Measurements from ENCODE around the gene ARHGAP18.

The ARHGAP18 gene

DNA sequence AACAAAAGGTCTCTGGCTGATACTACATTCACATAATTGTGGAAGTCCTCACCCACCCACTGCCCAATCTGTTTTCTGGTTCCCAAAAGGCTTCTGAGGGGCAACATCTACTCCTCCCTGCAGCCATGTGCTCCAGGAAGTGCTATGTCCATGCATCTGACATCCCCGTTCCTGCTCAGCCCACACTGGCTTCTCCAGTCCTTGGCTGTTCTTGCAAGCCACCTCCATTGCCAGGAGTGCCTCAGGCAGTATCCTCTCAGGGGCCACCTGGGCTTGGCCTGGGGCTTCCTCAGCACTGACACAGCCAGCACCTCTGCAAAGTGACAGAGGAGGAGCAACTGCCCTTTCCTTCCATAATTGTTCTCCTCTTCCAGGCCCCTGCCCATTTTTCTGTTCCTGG is 18.3 kb downstream of the ARHGAP18 start:
- no peak for DNase-seq (ENCODE audit: low spot score)

DNA sequence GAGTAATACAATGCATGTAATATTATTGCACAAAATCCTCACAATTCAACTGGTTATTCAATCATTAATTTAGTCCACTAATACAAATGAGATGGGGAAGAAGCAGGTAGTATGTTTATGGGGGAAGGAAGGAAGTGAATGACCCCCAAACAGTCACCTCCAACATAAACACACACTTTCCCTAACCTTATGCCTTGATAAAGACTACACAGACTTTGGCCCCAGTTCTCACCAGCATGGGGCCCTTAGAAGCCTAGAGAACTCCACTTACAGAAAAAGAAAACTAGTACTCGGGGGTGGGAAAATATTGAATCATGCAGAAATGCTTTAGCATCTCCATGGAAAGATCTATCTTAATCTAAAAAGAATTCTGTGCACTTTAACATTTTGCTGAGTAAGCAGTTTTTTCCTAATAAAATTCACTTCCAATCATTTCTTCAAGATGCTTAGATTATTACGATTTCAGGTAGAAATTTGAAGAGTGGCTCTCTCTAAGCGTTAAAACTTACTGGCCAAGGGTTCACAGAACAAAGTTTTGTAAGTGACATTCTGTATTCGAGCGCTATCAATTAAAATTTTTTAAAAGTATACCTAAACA is 18.8 kb downstream of the ARHGAP18 start:
- no peak for DNase-seq (ENCODE audit: low spot score)

DNA sequence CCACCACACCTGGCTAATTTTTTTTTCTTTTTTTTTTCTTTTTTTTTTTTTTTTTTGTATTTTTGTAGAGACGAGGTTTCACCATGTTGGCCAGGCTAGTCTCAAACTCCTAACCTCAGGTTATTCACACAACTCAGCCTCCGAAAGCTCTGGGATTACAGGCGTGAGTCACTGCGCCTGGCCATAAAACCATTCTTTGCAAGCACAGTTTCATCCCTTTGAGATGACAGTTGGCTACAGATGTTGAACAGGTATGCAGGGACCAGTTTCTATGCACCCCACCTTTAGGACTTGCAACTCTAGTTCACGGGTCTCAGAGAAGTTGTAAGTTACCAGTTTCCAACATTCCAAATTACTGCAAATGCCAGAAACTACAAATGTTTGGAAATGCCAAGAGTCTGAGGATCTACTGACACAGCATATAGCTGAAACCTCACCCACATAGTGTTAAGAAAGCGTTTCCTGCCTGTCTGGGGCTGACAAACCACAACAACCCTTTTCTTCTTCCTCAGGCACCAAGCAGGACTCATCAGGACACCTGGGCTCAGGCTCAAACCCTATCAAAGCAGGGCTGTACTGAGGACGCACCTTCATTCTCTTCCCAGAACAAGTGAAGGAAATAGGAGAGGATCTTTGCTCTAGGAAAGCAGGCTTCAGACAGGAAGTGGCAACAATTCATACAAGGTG is 22.9 kb downstream of the ARHGAP18 start:
- no peak for DNase-seq (ENCODE audit: low spot score)

DNA sequence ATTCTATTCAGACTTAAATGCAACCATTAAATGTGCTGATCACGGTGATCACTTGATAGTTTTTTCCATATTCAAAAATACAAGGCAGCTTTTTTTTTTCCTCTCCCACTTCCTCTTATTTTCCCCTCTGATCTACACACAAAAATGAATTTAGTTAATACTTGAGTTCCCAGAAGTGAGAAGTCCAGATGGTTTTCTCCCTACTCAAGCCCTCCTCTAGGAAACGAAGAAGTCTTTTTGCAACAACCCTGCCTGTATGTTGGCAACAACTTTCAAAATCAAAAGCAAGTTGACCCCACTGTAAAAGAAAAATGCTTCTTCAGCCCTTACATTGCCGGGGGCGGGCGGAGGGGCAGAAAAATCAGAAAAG is 24.3 kb downstream of the ARHGAP18 start:
- no peak for DNase-seq (ENCODE audit: low spot score)

DNA sequence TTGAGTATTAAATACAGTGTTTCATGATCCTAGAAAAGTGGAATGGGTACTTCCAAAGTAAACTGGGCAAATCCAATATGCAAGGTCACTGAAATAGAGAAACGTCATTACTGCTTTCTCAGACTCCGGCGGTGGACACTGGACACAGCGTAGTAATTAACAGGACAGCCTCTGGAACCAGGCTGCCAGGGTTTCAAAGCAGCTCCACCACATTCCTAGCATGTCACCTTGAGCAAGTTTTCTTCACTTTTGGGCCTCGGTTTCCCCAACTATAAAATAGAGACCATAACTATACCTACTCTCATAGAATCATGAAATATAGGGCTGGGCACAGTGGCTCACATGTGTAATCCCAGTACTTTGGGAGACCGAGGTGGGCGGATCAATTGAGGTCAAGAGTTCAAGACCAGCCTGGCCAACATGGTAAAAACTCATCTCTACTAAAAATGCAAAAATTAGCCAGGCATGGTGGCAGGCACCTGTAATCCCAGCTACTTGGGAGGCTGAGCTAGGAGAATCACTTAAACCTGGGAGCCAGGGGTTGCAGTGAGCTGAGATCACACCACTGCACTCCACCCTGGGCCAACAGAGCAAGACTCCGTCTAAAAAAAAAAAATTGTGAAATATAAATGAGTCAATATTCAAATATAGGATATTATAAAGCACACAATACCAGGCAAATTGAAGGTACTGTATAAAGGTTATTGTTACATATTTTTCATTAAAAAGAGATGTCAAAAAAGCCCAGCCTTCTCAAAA is 24.9 kb downstream of the ARHGAP18 start:
- no peak for DNase-seq (ENCODE audit: low spot score)

DNA sequence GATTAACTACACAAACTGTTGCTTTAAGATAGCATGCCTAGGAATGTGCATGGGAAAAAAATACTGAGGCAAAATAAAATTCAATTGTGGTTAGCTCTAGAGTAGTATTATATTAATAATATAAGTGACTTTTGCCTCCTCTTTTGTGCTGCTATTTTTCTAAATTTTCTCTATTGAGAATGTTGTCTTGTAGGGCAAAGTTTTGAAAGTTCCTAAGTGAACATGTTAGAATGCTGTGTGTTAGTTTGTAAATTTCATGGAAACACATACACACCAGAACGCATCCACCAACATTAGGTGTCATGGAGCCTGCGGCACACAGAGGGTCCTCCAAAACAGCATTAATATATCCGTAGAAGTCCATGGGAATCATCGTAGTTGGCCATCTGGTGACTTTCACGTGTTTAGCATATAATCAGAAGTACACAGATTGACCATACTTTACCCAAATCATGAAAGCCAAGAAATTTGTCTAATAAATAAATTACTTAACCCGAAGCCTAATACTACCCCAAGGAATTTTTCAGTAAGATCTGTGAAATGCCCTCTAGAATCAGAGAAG is 25.6 kb downstream of the ARHGAP18 start:
- no peak for DNase-seq (ENCODE audit: low spot score)

DNA sequence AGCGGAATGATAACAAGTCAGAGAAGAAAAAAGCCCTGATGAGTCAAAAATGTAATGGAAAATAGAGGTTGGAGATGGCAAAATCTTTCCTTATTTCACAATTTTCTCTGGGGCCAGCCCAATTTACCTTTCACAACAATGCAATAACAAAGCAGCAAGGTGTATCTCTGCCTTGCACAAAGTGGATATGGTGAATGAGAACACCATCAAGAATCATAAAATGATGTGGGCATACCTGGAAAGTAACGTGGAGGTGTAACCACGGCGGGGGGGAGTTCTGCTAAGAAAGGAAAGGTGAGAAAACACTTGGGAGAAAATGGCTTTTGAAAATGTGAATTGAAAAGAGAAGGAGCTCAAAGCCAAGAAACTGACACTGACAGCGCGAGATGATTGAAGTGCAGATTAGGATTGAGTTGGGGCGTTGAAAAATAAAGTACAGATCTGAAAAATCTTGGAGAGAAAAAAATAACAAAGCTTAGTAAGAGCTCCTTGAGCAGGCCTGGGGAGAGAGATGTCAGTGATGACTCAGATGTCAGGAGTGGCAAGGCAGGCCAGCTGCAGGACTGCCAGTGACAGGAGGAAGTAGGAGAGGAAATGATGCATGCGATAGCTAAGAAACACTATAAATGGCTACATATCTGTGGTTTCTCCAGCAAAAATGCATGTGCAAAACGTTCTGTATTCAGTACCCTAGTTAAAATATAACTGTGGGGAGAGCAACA is 26.2 kb downstream of the ARHGAP18 start:
- DNase-seq (ENCODE audit: low spot score): peak; percentile 98

DNA sequence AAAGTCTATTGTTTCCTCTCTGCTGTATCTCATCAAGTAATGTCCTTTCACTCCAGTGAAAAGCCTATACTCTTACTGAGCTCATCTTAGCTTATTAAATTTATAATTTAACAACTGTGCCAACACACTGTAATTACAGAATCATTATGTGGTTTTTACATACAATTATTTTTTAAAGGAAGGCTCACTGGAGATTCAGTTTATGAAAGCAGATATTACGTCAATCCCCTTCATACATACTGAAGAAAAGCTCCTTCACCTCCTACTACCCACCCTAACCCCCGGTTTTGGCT is 28.1 kb downstream of the ARHGAP18 start:
- no peak for DNase-seq (ENCODE audit: low spot score)

DNA sequence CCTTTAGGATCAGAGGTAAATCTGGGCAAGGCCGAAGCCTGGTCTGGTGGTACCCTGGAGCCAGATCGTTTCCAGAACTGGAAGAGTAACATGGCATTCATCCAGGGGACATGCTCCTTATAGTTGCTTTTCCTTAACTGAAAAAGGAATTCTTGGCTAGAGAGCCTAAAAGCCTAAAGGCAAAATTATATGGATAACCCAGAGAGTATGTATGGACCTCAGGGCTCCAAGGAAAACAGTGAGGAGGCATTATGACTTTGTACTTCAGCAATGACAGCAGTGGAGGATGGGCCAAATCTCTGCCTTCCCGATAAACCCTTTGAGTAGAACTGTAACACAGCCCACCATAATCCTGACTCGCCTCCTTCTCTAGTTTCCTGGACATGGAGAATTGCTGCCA is 29.3 kb downstream of the ARHGAP18 start:
- no peak for DNase-seq (ENCODE audit: low spot score)

DNA sequence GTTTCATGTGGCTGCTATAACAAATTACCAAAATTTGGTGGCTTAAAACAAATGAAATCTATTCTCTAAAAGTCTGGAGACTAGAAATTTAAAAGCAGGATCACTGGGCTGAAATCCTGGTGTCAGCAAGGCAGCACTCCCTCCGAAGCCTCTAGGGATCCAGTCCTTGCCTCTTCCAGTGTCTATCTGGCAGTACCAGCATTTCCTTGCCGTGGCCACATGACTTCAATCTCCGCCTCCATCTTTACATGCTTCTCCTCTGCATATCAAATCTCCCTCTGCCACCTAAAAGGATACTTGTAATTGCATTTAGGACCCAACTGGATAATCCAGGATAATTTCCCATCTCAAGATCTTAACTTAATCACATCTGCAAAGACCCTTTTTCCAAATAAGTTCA is 30.2 kb downstream of the ARHGAP18 start:
- no peak for DNase-seq (ENCODE audit: low spot score)

DNA sequence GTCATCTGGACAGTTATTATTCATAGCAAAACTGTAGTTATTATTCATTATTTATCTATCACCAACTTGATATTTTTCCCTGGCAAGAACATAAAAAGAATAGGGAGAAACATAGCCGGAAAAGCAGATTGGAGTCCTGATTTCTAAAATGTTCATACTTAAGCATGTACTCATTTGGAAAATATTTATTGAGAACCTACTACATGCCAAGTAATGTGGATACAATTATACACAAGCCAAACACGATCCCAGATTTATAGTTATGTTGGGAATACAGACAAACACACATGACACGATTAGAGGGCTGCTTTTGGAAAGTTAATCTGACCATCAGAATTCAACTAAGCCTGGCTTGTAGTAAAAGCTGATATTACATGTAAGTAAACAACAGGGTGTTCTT is 30.7 kb downstream of the ARHGAP18 start:
- no peak for DNase-seq (ENCODE audit: low spot score)

DNA sequence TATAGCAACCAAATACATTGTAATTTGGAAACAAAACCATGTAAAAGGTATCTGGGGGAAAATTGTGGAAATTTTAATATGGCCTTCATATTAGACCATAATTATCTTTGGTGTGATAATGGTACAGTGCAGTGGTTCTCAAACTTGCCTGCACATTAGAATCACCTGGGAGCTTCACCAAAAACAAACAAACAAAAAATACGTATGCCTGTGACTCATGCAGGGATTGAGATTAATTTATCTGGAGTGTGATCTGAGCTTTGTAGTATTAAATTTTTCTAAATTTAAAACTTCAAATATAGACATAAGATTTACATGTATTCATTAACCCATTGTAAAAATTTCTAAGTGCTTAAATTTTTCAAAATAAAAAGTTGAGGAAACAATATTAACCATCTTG is 31.5 kb downstream of the ARHGAP18 start:
- DNase-seq (ENCODE audit: low spot score): no peak

DNA sequence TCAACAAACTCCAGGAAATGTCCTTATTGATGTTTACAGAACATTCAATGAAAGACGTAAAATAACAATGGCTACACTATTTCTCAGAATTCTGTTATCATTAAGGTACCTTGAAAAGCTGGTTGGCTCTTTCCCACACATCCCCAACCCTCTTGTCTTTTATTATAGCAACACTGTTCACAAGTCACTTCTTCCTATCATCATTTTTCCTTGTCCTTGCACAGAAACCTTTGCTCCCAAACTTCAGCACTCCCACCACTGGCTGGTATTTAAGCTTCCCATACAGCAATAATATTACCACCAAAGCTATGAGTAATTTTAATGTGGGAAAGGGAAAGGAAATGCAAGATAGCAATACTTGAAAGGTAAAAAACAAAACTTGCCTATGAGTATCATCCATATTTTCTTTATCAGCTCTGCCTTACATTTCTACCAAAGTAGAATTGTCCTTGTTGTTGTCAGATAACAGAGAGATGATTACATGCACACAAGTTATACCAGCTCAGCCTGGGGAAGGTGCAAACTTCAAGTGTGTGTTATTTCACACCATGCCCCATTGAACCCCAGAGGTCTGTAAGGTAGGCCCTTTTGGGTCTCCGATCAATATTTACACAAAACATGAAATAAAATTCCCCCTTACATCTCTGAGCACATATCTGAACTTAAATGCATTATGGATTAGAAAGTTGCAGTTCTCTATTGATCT is 32.2 kb downstream of the ARHGAP18 start:
- no peak for DNase-seq (ENCODE audit: low spot score)

DNA sequence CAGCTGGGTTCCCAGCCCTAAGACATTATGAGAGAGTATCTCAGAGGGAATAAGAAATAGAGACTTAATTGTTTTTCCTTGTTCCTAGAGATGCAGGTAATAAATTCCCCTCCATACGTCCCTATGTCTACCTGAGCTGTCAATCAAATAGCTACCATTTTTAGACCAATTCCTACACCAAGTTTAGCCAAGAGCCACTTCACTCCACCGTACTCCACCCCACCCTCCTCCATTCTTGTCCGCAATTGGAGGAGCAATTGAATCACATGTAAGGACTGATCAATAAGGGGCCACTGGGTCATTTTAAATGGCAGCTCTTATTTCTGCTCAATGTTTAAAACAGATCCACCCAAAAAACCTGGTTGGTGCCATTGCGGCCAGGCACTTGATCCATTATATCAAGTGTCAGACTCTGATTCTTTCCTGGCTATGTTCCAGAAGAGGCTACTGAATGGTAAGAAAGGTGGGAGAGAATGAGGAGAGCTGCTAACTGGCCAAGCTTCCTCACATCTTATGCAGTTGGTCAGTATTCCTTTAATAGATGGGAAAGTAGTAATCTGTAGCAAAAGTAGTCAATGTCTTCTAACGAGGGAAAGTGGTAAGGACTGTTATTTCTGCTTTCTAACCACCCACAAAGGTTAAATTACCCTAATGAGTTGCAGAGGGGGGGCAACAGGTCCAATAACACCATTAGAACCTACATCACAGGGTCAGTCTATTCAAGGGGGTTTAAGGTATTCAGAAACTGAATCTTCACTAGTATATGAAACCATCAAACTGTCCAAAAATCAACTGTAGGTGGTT is 34.1 kb downstream of the ARHGAP18 start:
- no peak for DNase-seq (ENCODE audit: low spot score)

DNA sequence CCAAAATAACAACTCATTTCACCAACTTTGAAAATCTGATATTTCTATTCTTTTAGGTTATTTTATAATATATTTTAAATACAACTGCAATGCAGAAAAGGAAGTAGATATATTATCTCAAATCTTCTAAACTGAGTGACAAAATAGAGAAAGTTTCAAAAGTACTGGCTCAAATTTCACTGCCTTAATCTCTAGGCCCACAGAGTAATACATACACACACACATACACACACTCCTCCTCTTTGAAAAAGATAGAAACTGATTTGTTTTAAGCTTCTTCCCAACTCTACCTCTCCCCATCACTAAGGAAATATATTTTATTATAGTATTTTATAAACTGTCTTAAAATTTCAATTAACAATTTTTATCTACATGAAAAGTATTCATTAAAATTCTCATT is 36.2 kb downstream of the ARHGAP18 start:
- no peak for DNase-seq (ENCODE audit: low spot score)

DNA sequence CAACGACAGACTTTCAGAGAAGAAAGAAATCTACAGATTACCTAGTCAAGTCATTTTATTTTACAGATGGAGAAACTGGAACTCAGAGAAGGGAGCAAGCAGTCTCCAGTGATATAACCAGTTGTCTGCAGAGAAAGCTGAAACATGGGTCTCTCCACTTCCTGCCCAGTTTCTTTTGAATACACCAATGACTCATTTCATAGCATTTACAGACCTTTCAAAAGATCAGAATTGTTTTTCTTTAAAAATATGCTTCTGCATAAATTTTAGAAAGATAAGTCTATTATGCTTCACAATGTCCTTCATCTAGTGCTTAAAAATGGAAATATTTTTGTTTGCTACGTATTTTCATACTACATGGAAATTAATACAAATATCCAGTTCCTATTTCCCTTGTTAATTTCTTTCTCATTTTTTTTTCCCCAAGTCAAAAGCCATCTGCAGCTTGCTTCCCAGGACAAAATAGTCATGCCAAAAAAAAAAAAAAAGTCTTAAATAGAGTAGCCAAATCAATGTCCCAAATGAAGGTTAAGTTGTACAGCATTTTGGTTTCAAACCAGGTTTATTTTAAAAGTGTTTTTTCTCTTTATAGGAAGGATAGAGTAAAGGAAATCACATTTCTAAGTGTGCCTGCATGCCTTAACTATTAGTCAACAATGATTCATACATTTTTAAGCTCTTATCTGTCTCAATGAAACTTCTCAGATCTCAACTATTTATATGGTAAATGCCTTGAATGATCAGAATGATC is 36.9 kb downstream of the ARHGAP18 start:
- DNase-seq (ENCODE audit: low spot score): peak; percentile 88

DNA sequence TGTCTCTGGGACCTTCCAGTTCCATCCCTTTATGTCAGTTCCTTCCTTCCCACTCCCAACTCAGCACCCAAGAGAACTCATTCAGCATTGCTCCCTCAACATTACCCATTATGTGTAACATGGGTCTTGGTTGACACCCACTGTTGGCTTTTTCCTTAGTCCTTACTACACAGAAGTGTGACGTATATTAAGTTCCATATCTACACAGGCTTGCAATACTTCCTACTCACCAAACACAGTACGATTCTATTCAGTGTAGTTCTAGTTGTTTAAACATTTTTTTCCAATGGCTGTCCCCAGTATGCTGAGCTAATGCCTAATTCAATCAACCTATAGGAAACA is 37.7 kb downstream of the ARHGAP18 start:
- DNase-seq (ENCODE audit: low spot score): no peak

DNA sequence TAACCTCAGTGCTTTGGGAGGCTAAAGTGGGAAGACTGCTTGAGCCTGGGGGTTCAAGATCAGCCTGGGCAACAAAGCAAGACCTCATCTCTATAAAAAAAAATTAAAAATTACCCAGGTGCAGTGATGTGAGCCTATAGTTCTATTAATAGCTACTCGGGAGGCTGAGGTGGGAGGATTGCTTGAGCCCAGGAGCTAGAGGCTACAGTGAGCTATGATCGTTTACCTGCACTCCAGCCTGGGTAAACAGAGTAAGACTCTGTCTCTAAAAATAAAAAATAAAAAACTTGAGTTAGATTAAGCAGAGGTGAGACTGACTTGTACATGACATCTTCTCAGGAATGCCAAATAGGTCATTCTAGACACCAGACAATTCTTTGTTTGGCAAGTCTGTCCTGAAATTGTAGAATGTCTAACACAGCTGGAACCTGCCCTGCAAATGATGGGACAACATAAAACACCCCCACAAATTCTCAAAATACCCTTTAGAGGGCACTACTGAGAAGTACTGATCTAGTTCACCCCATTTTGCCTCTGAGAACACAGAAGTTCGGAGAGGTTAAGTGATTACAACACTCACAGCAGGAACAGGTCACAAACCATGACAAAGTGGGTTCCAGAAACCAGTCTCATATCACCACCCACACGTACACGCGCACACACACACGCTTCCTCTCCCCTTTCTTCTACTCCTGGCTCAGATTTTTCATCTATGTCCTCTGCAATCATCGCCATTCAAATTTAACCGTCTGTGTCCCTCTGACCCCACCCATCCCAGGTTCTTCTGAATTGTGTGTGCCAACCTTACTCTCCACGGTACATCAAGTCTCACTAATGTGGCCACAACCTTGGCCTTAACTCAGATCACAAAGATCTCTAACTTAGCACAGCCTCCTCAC is 38.3 kb downstream of the ARHGAP18 start:
- DNase-seq (ENCODE audit: low spot score): no peak

DNA sequence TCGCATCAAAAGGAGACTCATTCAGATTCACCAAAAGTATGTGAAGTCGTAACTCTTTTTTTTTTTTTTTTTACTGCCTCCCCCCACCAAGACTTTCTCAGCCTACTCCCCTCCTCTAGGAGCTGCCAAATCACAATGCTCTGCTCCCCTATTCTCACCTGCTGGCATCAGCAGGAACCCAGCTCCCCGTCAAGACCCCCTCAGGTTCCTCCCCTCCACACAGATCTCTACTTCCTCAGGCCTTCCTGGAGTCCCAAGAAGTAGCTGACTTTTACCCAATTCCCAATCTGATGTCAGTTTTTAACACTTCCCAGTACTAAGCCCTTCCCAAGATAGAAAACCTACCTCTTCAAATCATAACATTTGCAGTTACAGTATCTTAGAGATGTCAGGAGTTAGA is 39.3 kb downstream of the ARHGAP18 start:
- DNase-seq (ENCODE audit: low spot score): no peak

DNA sequence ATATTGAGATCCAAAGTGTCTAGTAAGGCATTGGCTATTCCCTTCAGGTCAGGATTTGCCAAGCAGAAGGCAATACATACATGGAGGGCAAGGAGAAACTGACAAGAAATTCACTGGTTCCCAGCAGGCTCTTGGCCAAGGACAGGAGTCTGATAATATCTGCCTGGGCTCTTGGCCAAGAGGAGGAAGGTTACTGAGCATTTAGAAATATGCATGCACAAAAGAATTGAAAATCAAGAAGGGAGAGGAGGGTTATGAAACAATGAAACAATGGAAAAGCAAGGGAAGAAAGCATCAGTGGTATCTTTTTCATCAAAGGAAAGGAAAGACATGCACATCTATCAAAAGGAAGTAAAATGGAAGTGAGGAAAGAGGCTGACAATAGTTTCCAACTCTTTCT is 42.4 kb downstream of the ARHGAP18 start:
- DNase-seq (ENCODE audit: low spot score): no peak
